ENCODE measurements around the gene ATF5. TPM values are rescaled to one million over a fixed set of nuclear protein-coding genes. Genes with fewer than 3 reads are reported as not detected.

ATF5 gene
- total and polyA plus RNA-seq, 2 donors from 2014 or later = 22.7 to 36.4 TPM

DNA sequence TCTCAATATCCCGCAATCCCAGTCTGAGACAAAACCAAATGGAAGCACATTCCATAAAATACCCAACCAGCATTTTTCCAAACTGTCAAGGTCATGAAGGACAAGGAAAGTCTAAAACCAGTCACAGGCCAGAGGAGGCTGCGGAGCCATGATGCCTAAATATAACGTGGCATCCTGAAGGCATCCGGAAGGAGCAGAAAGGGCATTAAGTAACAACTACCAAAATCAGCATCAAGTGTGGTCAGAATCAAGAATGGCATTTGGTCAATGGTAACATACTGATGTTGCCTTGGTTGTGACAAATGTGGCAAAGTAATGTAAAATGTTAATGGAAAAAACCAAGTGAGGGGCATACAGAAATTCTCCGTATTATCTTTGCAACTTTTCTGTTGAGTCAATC lies 3.5 kb upstream of the ATF5 start:
- Histone ChIP-seq H3K27ac (ENCODE audit: low read depth in 2 of 2, low read length in 2 of 2) (no peak overlapping the region), H3K9me3 (ENCODE audit: control insufficient read depth in 2 of 3, insufficient read depth in 1 of 3, low read length in 3 of 3) (no peaks in the 10 kb centered on the region), H3K4me3 (ENCODE audit: low read length in 3 of 3) (no peak overlapping the region), H3K4me1 (ENCODE audit: control insufficient read depth in 2 of 3, insufficient read depth in 2 of 3, low read depth in 1 of 3, low read length in 3 of 3) (peaks cover 3 to 12% (median 4%) of the 10 kb centered on the region in 3 donors), H3K27me3 (ENCODE audit: control insufficient read depth, insufficient read depth, low read length) (no peaks in the 10 kb centered on the region), H3K9ac (ENCODE audit: low read length in 3 of 3) (no peak overlapping the region), H3K36me3 (ENCODE audit: control insufficient read depth in 2 of 3, insufficient read depth in 3 of 3, low read length in 3 of 3) (peaks cover 2 to 6% (median 6%) of the 10 kb centered on the region in 3 donors)
- FAIRE-seq (no peak), DNase-seq (no peak)
- intact Hi-C loops (cut with DNase I) = no loop called here
- no peak for TF ChIP-seq CTCF (IDR thresholded peaks at IDR 0.05; ENCODE audit: borderline replicate concordance, extremely low read depth, insufficient read depth)

DNA sequence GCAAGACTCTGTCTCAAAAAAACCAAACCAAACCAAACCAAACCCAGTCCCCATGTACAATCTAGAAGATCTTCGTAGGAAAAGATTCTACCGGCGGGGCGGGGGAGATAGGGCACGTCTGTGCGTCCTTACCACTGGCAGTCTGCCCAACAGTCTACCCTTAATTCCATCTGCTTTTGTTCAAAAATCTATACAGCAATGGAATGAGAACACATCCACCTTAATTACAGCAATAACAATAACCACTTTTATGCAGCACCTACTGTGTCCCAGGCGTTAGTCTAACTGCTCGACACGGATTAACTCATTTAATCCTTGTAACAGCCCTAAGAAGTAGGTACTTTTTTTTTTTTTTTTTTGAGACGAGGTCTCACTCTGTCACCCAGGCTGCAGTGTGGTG lies 2.5 kb upstream of the ATF5 start:
- no peak overlapping the region for H3K4me3 ChIP-seq (ENCODE audit: low read length in 3 of 3)
- H3K36me3 ChIP-seq (ENCODE audit: control insufficient read depth in 2 of 3, insufficient read depth in 3 of 3, low read length in 3 of 3) = peaks cover 2 to 6% (median 6%) of the 10 kb centered on the region in 3 donors
- FAIRE-seq (no peak), DNase-seq (peak in 1 of 5 donors; percentile 41)
- TF ChIP-seq CTCF (IDR thresholded peaks at IDR 0.05; ENCODE audit: borderline replicate concordance, extremely low read depth, insufficient read depth) = no peak
- no peaks in the 10 kb centered on the region for H3K9me3 ChIP-seq (ENCODE audit: control insufficient read depth in 2 of 3, insufficient read depth in 1 of 3, low read length in 3 of 3)
- peaks cover 3 to 12% (median 4%) of the 10 kb centered on the region in 3 donors for H3K4me1 ChIP-seq (ENCODE audit: control insufficient read depth in 2 of 3, insufficient read depth in 2 of 3, low read depth in 1 of 3, low read length in 3 of 3)
- no peak overlapping the region for H3K9ac ChIP-seq (ENCODE audit: low read length in 3 of 3)
- intact Hi-C loops (cut with DNase I) = no loop called here
- H3K27ac ChIP-seq (ENCODE audit: low read depth in 2 of 2, low read length in 2 of 2) = no peak overlapping the region
- H3K27me3 ChIP-seq (ENCODE audit: control insufficient read depth, insufficient read depth, low read length) = no peaks in the 10 kb centered on the region

- peaks cover 2 to 6% (median 6%) of the 10 kb centered on the region in 3 donors for H3K36me3 ChIP-seq (ENCODE audit: control insufficient read depth in 2 of 3, insufficient read depth in 3 of 3, low read length in 3 of 3)
- peaks cover 3 to 12% (median 4%) of the 10 kb centered on the region in 3 donors for H3K4me1 ChIP-seq (ENCODE audit: control insufficient read depth in 2 of 3, insufficient read depth in 2 of 3, low read depth in 1 of 3, low read length in 3 of 3)
- DNase-seq (peak in 1 of 5 donors; percentile 59), FAIRE-seq (no peak)
- peak overlapping the region in 1 of 3 donors; percentile 4 for H3K4me3 ChIP-seq (ENCODE audit: low read length in 3 of 3)
- no peak for TF ChIP-seq CTCF (IDR thresholded peaks at IDR 0.05; ENCODE audit: borderline replicate concordance, extremely low read depth, insufficient read depth)
- no peaks in the 10 kb centered on the region for H3K27me3 ChIP-seq (ENCODE audit: control insufficient read depth, insufficient read depth, low read length)
- H3K9ac ChIP-seq (ENCODE audit: low read length in 3 of 3) = peak overlapping the region in 1 of 3 donors; percentile 9
- intact Hi-C loops (cut with DNase I) = no loop called here
- H3K27ac ChIP-seq (ENCODE audit: low read depth in 2 of 2, low read length in 2 of 2) = no peak overlapping the region
- H3K9me3 ChIP-seq (ENCODE audit: control insufficient read depth in 2 of 3, insufficient read depth in 1 of 3, low read length in 3 of 3) = no peaks in the 10 kb centered on the region
Observed at GRCh38 chr19:49927526-49928264, 1.3 kb upstream of the ATF5 start.
